Measurements from ENCODE around the gene PKP2. TPM values are rescaled to one million over a fixed set of nuclear protein-coding genes. Genes with fewer than 3 reads are reported as not detected.

Gene PKP2
- total and polyA plus RNA-seq, 2 of the 8 experiments (the other 6 are each of a cell fraction or from before 2014, with no cell fraction given), result 9.6 to 44.8 TPM

DNA sequence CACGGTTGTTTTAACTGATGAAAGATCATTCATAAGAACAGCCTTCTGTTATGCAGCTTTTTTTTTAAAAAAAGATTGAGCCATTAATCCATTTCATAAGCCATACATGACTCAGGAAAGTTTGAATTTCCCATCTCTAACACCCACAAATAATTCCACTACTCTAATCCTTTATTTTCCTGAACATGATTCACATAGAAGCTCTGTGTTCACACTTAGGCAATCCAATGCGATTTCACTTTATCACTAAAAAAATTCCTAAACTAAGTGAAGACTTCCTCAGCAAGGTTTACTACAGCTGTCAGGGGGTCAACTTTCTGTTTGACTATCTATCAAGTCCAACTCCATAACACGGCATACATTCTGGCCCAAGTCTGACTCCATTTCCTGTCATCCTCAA lies 25.9 kb downstream of the PKP2 start:
- no peak for DNase-seq (ENCODE audit: low read depth in 1 of 2, low spot score in 2 of 2)
- H3K4me2 ChIP-seq (ENCODE audit: insufficient read depth in 1 of 2, low read depth in 2 of 2, low read length in 2 of 2), result no peak overlapping the region
- H2BK5ac ChIP-seq (ENCODE audit: low read depth, low read length), result no peak overlapping the region
- H3K36me3 ChIP-seq (ENCODE audit: control insufficient read depth in 2 of 4, insufficient read depth in 4 of 4, low read length in 3 of 4), result peaks cover 0 to 6% (median 1%) of the 10 kb centered on the region in 4 experiments; a peak in 2 of 8 replicates
- no peak overlapping the region for H3K9ac ChIP-seq (replicated peaks in 1 of 4; ENCODE audit: extremely low read depth in 1 of 4, low read depth in 3 of 4, low read length in 3 of 4)
- H3K4me3 ChIP-seq (ENCODE audit: extremely low read depth in 1 of 4, insufficient read depth in 2 of 4, low read depth in 3 of 4, low read length in 4 of 4), result no peak overlapping the region
- H3K23me2 ChIP-seq (ENCODE audit: low read depth, low read length), result peaks cover 2% of the 10 kb centered on the region; the same call in 1 of the 2 replicates
- H3K56ac ChIP-seq (replicated peaks; ENCODE audit: insufficient read length, low read depth, low read length), result no peak overlapping the region
- no peak overlapping the region for H3K23ac ChIP-seq (ENCODE audit: insufficient read length)
- no peak overlapping the region for H3K4ac ChIP-seq (replicated peaks; ENCODE audit: insufficient read length, low read depth, low read length)
- no peaks in the 10 kb centered on the region; a peak in 1 of 4 replicates for H3K79me2 ChIP-seq (ENCODE audit: control insufficient read depth in 1 of 2, insufficient read depth in 2 of 2, low read length in 2 of 2)
- POLR2A ChIA-PET (ENCODE audit: partially characterized antibody), result interaction anchor here (0.6 to 1.1 kb wide), 4 partner anchors 13 to 88 kb away, joined by 3 to 4 read pairs (median 4); no protein-coding TSS in a partner anchor
- FAIRE-seq, result no peak
- no peak overlapping the region for H4K5ac ChIP-seq (ENCODE audit: insufficient read length, low read depth, low read length)
- H2AFZ ChIP-seq (ENCODE audit: low read length), result no peak overlapping the region
- no peak overlapping the region for H2BK120ac ChIP-seq (replicated peaks; ENCODE audit: low read depth, low read length)
- CTCF ChIA-PET (ENCODE audit: partially characterized antibody), result interaction anchor here (0.5 kb wide), 1 partner anchor 12 kb away, joined by 3 read pairs; no protein-coding TSS in a partner anchor
- WGBS, 2 experiments (ENCODE audit: extremely low coverage in 1 of 2, insufficient coverage in 1 of 2, insufficient read length in 1 of 2, insufficient replicate concordance in 2 of 2, low coverage in 1 of 2, low lambda C conversion rate in 2 of 2, missing lambda C conversion rate in 1 of 2), result 90% methylated on average over 3 of the region's 3 CpGs; no CpG with 5 or more reads in 1 of the 2 experiments
- no peak overlapping the region for H3K27ac ChIP-seq (ENCODE audit: low read depth, low read length)
- no peak overlapping the region for H2AK5ac ChIP-seq (ENCODE audit: low read depth, low read length)
- no peak overlapping the region for H2BK20ac ChIP-seq (ENCODE audit: low read length)
- H4K91ac ChIP-seq (replicated peaks; ENCODE audit: insufficient read length, low read length), result no peak overlapping the region
- H3K9me3 ChIP-seq (ENCODE audit: insufficient read depth in 2 of 2, low read depth in 1 of 2, low read length in 1 of 2), result no peaks in the 10 kb centered on the region
- no peak for TF ChIP-seq KDM4A (IDR thresholded peaks at IDR 0.05; ENCODE audit: low read depth, low read length, severe bottlenecking)
- H3K18ac ChIP-seq (ENCODE audit: extremely low read depth, low read length), result no peak overlapping the region
- no peaks in the 10 kb centered on the region for H3K79me1 ChIP-seq (ENCODE audit: low read depth, low read length)
- H3K27me3 ChIP-seq (replicated peaks in 1 of 4; ENCODE audit: control insufficient read depth in 3 of 4, extremely low read depth in 1 of 4, insufficient read depth in 3 of 4, low read length in 3 of 4), result no peaks in the 10 kb centered on the region
- H2BK12ac ChIP-seq (ENCODE audit: low read depth, low read length), result no peak overlapping the region
- H3K4me1 ChIP-seq (replicated peaks in 1 of 4; ENCODE audit: control insufficient read depth in 3 of 4, insufficient read depth in 4 of 4, low read length in 3 of 4), result no peaks in the 10 kb centered on the region
- H4K20me1 ChIP-seq (replicated peaks in 1 of 2; ENCODE audit: control insufficient read depth in 1 of 2, insufficient read depth in 2 of 2, low read length in 2 of 2), result peaks cover 0 to 2% of the 10 kb centered on the region in 2 experiments
- no peak overlapping the region for H4K8ac ChIP-seq (ENCODE audit: extremely low read depth, insufficient read depth, low read length)
- H3K14ac ChIP-seq (ENCODE audit: insufficient read length), result no peak overlapping the region
- no peak overlapping the region for H2BK15ac ChIP-seq (ENCODE audit: low read length)
